HepG2 (cell line): ENCODE data around the gene HARS2. TPM values are rescaled to one million over a fixed set of nuclear protein-coding genes. Genes with fewer than 3 reads are reported as not detected.

Experiments
- CCDC6 ChIP-seq: sonication (generic); formaldehyde crosslinking; IDR thresholded peaks from 2 replicates; pipeline ENCODE4 v1.8.1; 2022; ENCODE audit warnings: mild to moderate bottlenecking, missing genetic modification reagents, moderate library complexity
- FOXP1 ChIP-seq, 2 experiments: fragments of 450-650 bp in 1 of 2; IDR thresholded peaks; 2 replicates each; pipeline ENCODE4 v1.6.1; 2017 to 2018; ENCODE audit warnings: antibody characterized with exemption in 1 of 2
- GFI1 ChIP-seq: sonication (generic); formaldehyde crosslinking; IDR thresholded peaks from 2 replicates; pipeline ENCODE4 v1.5.0; 2020; ENCODE audit warnings: missing genetic modification reagents, mild to moderate bottlenecking, borderline replicate concordance
- GLI4 ChIP-seq: sonication (generic); formaldehyde crosslinking; IDR thresholded peaks from 2 replicates; pipeline ENCODE4 v1.5.1; 2020; ENCODE audit warnings: missing genetic modification reagents, mild to moderate bottlenecking, moderate library complexity, borderline replicate concordance
- KMT2A ChIP-seq: sonication (generic); formaldehyde crosslinking; IDR thresholded peaks from 2 replicates; pipeline ENCODE4 v1.4.0; 2020; ENCODE audit warnings: missing genetic modification reagents
- MAZ ChIP-seq, 2 experiments: sonication (generic) in 1 of 2; formaldehyde crosslinking in 1 of 2; IDR thresholded peaks; 2 replicates each; pipeline versions ENCODE4 v1.5.0 to v1.6.1; 2012 to 2020; ENCODE audit warnings: low read depth in 2 of 2, mild to moderate bottlenecking in 2 of 2, borderline replicate concordance in 1 of 2, improper control_type of control experiment in 1 of 2, low read length in 1 of 2, missing genetic modification reagents in 1 of 2, moderate library complexity in 1 of 2
- NFE2 ChIP-seq: sonication (generic); formaldehyde crosslinking; IDR thresholded peaks from 2 replicates; pipeline ENCODE4 v1.4.0; 2020; ENCODE audit warnings: missing genetic modification reagents
- NR0B2 ChIP-seq: sonication (generic); formaldehyde crosslinking; IDR thresholded peaks from 2 replicates; pipeline ENCODE4 v1.4.0; 2020; ENCODE audit warnings: mild to moderate bottlenecking, missing genetic modification reagents
- NR2F1 ChIP-seq, 2 experiments: fragments of 450-650 bp in 1 of 2; formaldehyde crosslinking in 1 of 2; IDR thresholded peaks; 2 replicates each; pipeline versions ENCODE4 v1.5.0 to v1.6.1; 2016 to 2020; ENCODE audit warnings: mild to moderate bottlenecking in 1 of 2, missing compliant biosample characterization in 1 of 2, missing genetic modification reagents in 1 of 2, moderate library complexity in 1 of 2
- NR2F2 ChIP-seq: IDR thresholded peaks from 2 replicates; pipeline ENCODE4 v1.6.1; 2012; ENCODE audit warnings: low read depth, inconsistent platforms, borderline replicate concordance
- PITX1 ChIP-seq: sonication (generic); formaldehyde crosslinking; IDR thresholded peaks from 2 replicates; pipeline ENCODE4 v1.5.1; 2020; ENCODE audit warnings: mild to moderate bottlenecking, missing genetic modification reagents
- RXRB ChIP-seq: IDR thresholded peaks from 2 replicates; pipeline ENCODE4 v1.6.1; 2016; ENCODE audit warnings: borderline replicate concordance, missing genetic modification reagents, missing compliant biosample characterization
- THYN1 ChIP-seq: sonication (generic); formaldehyde crosslinking; IDR thresholded peaks from 2 replicates; pipeline ENCODE4 v1.8.1; 2023; ENCODE audit warnings: low read depth, mild to moderate bottlenecking, moderate library complexity, missing genetic modification reagents, borderline replicate concordance
- TOPORS ChIP-seq: sonication (generic); formaldehyde crosslinking; IDR thresholded peaks from 2 replicates; pipeline ENCODE4 v1.8.0; 2023; ENCODE audit warnings: mild to moderate bottlenecking, missing genetic modification reagents
- ZBTB4 ChIP-seq: sonication (generic); formaldehyde crosslinking; IDR thresholded peaks from 2 replicates; pipeline ENCODE4 v1.4.0; 2020; ENCODE audit warnings: missing genetic modification reagents, mild to moderate bottlenecking, borderline replicate concordance
- ZFP36L2 ChIP-seq: sonication (generic); formaldehyde crosslinking; IDR thresholded peaks from 2 replicates; pipeline ENCODE4 v1.4.0; 2020; ENCODE audit warnings: missing genetic modification reagents
- ZKSCAN5 ChIP-seq: sonication (generic); formaldehyde crosslinking; IDR thresholded peaks from 2 replicates; pipeline ENCODE4 v1.5.1; 2020; ENCODE audit warnings: mild to moderate bottlenecking, missing genetic modification reagents
- ZNF18 ChIP-seq: sonication (generic); formaldehyde crosslinking; IDR thresholded peaks from 2 replicates; pipeline ENCODE4 v1.8.0; 2022; ENCODE audit warnings: mild to moderate bottlenecking, missing genetic modification reagents; ENCODE audit not compliant: insufficient replicate concordance
- ZNF382 ChIP-seq: sonication (generic); formaldehyde crosslinking; IDR thresholded peaks from 2 replicates; pipeline ENCODE4 v1.5.0; 2020; ENCODE audit warnings: missing genetic modification reagents, mild to moderate bottlenecking, borderline replicate concordance
- ZNF550 ChIP-seq: sonication (generic); formaldehyde crosslinking; IDR thresholded peaks from 2 replicates; pipeline ENCODE4 v1.4.0; 2020; ENCODE audit warnings: mild to moderate bottlenecking, missing genetic modification reagents, borderline replicate concordance
- ZNF709 ChIP-seq: sonication (generic); formaldehyde crosslinking; IDR thresholded peaks from 2 replicates; pipeline ENCODE4 v1.5.0; 2020; ENCODE audit warnings: mild to moderate bottlenecking, missing genetic modification reagents
- ZSCAN20 ChIP-seq: sonication (generic); formaldehyde crosslinking; IDR thresholded peaks from 2 replicates; pipeline ENCODE4 v1.4.0; 2020; ENCODE audit warnings: missing genetic modification reagents, mild to moderate bottlenecking, borderline replicate concordance
- polyA plus RNA-seq, 8 experiments: library from polyadenylated mRNA; depleted of rRNA in 3 of 8; stranded (reverse) in 7 of 8; unstranded in 1 of 8; fragments of >200 nt; fragmentation: Illumina TruSeq in 4 of 8; extraction: Trizol in 4 of 8; gene quantifications; 2 replicates each; pipeline versions ENCODE4 v1.2.1 to v1.2.3, GENCODE V29; 2011 to 2016; ENCODE audit warnings: low read depth in 4 of 8, missing spikeins in 1 of 8, mixed read lengths in 1 of 8; ENCODE audit not compliant: insufficient read depth in 1 of 8
- total RNA-seq, 5 experiments: library from RNA; depleted of rRNA; stranded (reverse); fragments of >200 nt; fragmentation: Illumina TruSeq; extraction: Trizol; gene quantifications; 2 replicates each; pipeline ENCODE4 v1.2.3, GENCODE V29; 2016; ENCODE audit warnings: low read depth in 1 of 5

Gene HARS2
- total and polyA plus RNA-seq, 2 of the 13 experiments (the other 11 are each of a cell fraction or from before 2014, with no cell fraction given) = 17.9 to 25.8 TPM

DNA sequence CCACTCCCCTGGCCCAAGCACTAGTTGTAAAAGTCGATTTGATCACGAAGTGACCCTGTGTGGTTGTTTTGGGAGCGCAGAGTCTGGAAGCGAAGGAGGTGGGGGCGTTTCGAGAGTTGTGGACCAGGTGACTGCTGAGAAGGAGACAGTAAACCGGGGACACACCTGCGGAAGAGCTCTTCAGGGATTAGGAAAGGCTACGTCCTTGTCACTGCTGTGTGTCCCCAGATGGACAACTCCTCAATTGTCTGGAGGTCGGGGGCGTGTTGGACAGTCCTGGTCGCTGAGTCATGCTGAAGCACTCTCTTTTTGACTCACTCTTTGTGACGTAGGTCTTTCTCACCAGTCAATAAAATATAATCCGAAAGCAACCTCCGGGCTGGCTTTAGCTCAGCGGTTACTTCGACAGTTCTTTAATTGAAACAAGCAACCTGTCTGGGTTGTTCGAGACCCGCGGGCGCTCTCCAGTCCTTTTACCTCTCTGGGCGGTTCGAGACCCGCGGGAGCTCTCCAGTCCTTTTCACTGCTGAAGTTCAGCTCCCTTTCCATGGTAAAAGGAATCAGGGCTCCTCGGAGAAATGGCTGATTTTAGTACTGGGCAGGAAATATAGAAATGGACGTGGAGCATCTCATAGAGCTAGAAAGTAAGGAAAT is 19.8 kb downstream of the HARS2 start (continued):
- TF ChIP-seq CCDC6 (CRISPR knock-in tag) (peak; percentile 34; the same call in 1 of the 2 replicates), GLI4 (CRISPR knock-in tag) (no peak), THYN1 (CRISPR knock-in tag) (no peak), ZKSCAN5 (CRISPR knock-in tag) (no peak), FOXP1 (IDR thresholded peaks at IDR 0.05) (no peak), FOXP1 (CRISPR knock-in tag; IDR thresholded peaks at IDR 0.05) (0 out of 2 replicates have a peak, but pooled peaks have one; percentile 21), ZSCAN20 (CRISPR knock-in tag) (no peak), MAZ (IDR thresholded peaks at IDR 0.05; ENCODE audit: borderline replicate concordance, low read depth, low read length) (no peak), MAZ (CRISPR knock-in tag; IDR thresholded peaks at IDR 0.05; ENCODE audit: low read depth) (no peak), NR2F2 (peak; percentile 81), ZBTB4 (CRISPR knock-in tag) (no peak), GFI1 (CRISPR knock-in tag) (peak; percentile 46; the same call in 1 of the 2 replicates), NR2F1 (CRISPR knock-in tag; IDR thresholded peaks at IDR 0.05) (no peak), TOPORS (CRISPR knock-in tag) (no peak), NFE2 (CRISPR knock-in tag) (peak; percentile 90), NR0B2 (no peak), KMT2A (CRISPR knock-in tag) (peak; percentile 49; the same call in 1 of the 2 replicates), ZFP36L2 (CRISPR knock-in tag) (no peak), RXRB (CRISPR knock-in tag) (peak; percentile 66; the same call in 1 of the 2 replicates), PITX1 (no peak; the same call in 1 of the 2 replicates), ZNF709 (no peak), ZNF382 (CRISPR knock-in tag) (no peak), ZNF18 (CRISPR knock-in tag) (no peak), ZNF550 (CRISPR knock-in tag) (no peak)
